Measurements from ENCODE around the gene EYA4. TPM values are rescaled to one million over a fixed set of nuclear protein-coding genes. Genes with fewer than 3 reads are reported as not detected.

The EYA4 gene
- total RNA-seq, 4 donors from 2014 or later, result 0.10 to 3.4 (median 0.23) TPM; not detected in 1

DNA sequence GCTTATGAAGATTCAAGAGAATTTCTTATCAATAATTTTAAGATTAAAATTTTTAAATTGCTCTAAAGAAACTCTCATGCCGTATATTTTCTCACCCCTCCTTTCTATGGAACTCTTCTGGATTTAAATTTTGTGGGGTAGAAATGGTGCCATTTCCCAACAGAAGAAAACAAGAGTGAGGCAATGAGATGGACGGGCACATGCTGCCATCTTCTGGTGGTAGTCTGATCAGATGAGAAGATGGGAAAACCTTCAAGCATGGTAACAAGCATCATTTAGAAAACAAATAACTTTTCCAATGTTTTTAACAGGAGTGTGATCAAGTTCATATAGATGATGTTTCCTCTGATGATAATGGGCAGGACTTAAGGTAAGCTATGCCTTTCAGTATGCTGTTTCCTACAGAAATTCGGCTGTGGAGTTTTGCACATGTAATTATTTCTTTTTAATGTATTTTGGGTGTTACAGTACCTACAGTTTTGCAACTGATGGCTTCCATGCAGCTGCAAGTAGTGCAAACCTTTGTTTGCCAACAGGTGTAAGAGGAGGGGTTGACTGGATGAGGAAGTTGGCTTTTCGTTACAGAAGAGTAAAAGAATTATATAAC is 271.4 kb downstream of the EYA4 start:
- H3K27me3 ChIP-seq, result no peaks in the 10 kb centered on the region
- H3K4me3 ChIP-seq, result no peak overlapping the region
- TF ChIP-seq, protein P1, sequence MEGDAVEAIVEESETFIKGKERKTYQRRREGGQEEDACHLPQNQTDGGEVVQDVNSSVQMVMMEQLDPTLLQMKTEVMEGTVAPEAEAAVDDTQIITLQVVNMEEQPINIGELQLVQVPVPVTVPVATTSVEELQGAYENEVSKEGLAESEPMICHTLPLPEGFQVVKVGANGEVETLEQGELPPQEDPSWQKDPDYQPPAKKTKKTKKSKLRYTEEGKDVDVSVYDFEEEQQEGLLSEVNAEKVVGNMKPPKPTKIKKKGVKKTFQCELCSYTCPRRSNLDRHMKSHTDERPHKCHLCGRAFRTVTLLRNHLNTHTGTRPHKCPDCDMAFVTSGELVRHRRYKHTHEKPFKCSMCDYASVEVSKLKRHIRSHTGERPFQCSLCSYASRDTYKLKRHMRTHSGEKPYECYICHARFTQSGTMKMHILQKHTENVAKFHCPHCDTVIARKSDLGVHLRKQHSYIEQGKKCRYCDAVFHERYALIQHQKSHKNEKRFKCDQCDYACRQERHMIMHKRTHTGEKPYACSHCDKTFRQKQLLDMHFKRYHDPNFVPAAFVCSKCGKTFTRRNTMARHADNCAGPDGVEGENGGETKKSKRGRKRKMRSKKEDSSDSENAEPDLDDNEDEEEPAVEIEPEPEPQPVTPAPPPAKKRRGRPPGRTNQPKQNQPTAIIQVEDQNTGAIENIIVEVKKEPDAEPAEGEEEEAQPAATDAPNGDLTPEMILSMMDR (IDR thresholded peaks at IDR 0.05), result peak; percentile 24 to 49
- no peak for TF ChIP-seq POLR2AphosphoS5 (IDR thresholded peaks at IDR 0.05)
- H3K9me3 ChIP-seq, result no peaks in the 10 kb centered on the region
- no peak for DNase-seq (ENCODE audit: low spot score in 2 of 2)
- H3K27ac ChIP-seq, result no peak overlapping the region
- H3K36me3 ChIP-seq, result no peaks in the 10 kb centered on the region
- whole genome bisulfite sequencing, result 31% methylated on average over 4 of the region's 4 CpGs
- no peaks in the 10 kb centered on the region for H3K4me1 ChIP-seq

DNA sequence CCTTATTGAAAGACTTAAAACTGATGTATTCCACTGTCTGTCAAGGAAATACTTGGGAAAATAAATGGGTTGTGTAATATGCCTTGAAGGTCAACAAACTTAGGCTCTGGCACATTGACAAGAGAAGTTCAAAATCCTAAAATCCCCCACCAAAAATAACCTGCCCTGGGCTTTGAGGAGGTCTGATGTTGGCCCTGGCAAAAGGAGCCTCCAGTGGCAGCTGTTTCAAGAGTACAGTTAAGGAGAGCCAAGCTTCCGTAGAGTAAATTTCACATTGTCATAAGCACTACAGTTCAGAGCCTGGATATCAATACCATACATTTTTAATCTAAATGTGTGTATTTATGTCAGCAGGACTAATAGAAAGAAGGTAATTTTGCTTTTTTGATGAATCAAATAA is 282.7 kb downstream of the EYA4 start:
- no peaks in the 10 kb centered on the region for H3K27me3 ChIP-seq
- WGBS, result 72% methylated on average over 1 of the region's 1 CpG
- no peak overlapping the region for H3K27ac ChIP-seq
- TF ChIP-seq, protein P1 (IDR thresholded peaks at IDR 0.05), result no peak
- TF ChIP-seq POLR2AphosphoS5 (IDR thresholded peaks at IDR 0.05), result no peak
- no peak for TF ChIP-seq POLR2A (IDR thresholded peaks at IDR 0.05)
- TF ChIP-seq EP300 (IDR thresholded peaks at IDR 0.05), result no peak
- DNase-seq (ENCODE audit: low spot score in 2 of 2), result no peak
- H3K4me3 ChIP-seq, result no peak overlapping the region
- no peaks in the 10 kb centered on the region for H3K4me1 ChIP-seq
- no peaks in the 10 kb centered on the region for H3K9me3 ChIP-seq
- H3K36me3 ChIP-seq, result no peaks in the 10 kb centered on the region

DNA sequence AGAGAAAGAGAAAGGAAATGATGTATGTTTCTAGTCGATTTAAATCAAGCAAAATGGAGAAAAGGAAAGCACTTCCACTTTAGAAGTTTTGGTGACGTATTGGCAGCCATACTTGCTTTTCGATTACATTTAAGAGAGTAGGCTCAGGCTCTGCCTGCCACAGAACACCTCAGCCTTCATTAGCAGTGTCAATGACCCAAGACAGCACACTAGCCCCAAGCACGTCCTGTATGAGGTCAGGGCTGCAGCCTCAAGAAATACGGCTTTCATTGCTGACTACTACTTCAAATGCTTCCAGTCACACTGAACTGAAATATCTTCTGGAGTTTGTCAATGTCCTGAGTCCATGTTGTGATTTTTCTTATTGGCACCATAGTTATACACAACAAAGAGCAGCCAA is 285.3 kb downstream of the EYA4 start:
- H3K36me3 ChIP-seq, result no peaks in the 10 kb centered on the region
- 70% methylated on average over 5 of the region's 5 CpGs for WGBS
- no peaks in the 10 kb centered on the region for H3K4me1 ChIP-seq
- H3K9me3 ChIP-seq, result no peaks in the 10 kb centered on the region
- DNase-seq (ENCODE audit: low spot score in 2 of 2), result no peak
- no peak overlapping the region for H3K27ac ChIP-seq
- H3K4me3 ChIP-seq, result no peak overlapping the region
- TF ChIP-seq POLR2A (IDR thresholded peaks at IDR 0.05) (no peak), POLR2AphosphoS5 (IDR thresholded peaks at IDR 0.05) (no peak), EP300 (IDR thresholded peaks at IDR 0.05) (no peak)
- TF ChIP-seq, protein P1 (IDR thresholded peaks at IDR 0.05), result no peak
- no peaks in the 10 kb centered on the region for H3K27me3 ChIP-seq

DNA sequence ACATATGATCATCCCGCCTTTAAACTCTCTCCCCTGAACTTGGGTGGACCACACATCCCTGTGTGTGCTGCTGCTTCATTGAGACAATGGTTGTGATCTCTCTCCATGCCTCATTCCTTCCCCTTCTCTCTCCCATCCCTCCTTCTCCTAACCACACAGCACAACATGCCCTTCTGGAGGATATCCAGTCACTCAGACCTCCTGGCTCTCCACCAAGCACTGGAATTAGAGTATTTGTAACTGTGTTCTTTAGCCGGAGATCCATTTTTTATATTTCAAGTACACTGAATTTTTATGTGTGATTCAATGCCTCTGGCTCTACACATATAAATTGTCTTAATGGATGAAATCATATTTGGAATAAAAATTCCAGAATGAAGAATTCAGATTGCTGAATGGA is 287.4 kb downstream of the EYA4 start:
- 59% methylated on average over 2 of the region's 2 CpGs for WGBS
- peaks cover 3% of the 10 kb centered on the region for H3K27me3 ChIP-seq
- no peak overlapping the region for H3K4me3 ChIP-seq
- DNase-seq (ENCODE audit: low spot score in 2 of 2), result no peak
- no peaks in the 10 kb centered on the region for H3K9me3 ChIP-seq
- TF ChIP-seq POLR2AphosphoS5 (IDR thresholded peaks at IDR 0.05) (no peak), POLR2A (IDR thresholded peaks at IDR 0.05) (no peak), EP300 (IDR thresholded peaks at IDR 0.05) (no peak)
- TF ChIP-seq, protein P1 (IDR thresholded peaks at IDR 0.05), result no peak
- H3K36me3 ChIP-seq, result no peaks in the 10 kb centered on the region
- no peak overlapping the region for H3K27ac ChIP-seq
- H3K4me1 ChIP-seq, result no peaks in the 10 kb centered on the region

DNA sequence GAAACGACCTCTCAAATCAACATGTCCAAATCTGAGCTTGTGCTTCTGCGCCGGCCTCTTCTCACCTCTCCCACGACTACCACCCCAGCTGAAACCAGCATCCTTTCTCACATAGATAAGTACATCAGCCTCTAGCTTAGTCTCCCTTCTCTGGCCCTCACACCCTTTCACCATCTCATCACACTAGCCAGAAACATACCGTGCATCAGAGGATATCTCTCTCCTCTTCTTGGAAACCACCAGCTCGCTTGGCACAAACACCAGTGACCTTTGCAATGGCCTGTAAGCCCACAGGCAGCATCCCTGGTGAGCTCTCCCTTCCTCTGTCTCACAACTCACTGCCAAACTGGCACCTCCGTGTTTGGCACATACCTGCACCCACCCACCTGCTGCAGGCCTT is 291.8 kb downstream of the EYA4 start:
- no peak overlapping the region for H3K27ac ChIP-seq
- H3K27me3 ChIP-seq, result peaks cover 3% of the 10 kb centered on the region
- no peaks in the 10 kb centered on the region for H3K4me1 ChIP-seq
- DNase-seq (ENCODE audit: low spot score in 2 of 2), result no peak
- TF ChIP-seq EP300 (IDR thresholded peaks at IDR 0.05) (no peak), POLR2A (IDR thresholded peaks at IDR 0.05) (no peak), POLR2AphosphoS5 (IDR thresholded peaks at IDR 0.05) (no peak)
- TF ChIP-seq, protein P1 (IDR thresholded peaks at IDR 0.05), result no peak
- no peaks in the 10 kb centered on the region for H3K9me3 ChIP-seq
- 71% methylated on average over 7 of the region's 7 CpGs for WGBS
- no peak overlapping the region for H3K4me3 ChIP-seq
- H3K36me3 ChIP-seq, result no peaks in the 10 kb centered on the region
